ENCODE data around the gene GOLGA1.

The GOLGA1 gene

GRCh38 chr9:124881138-124881743, 59.6 kb downstream of the GOLGA1 start:
- no peak for DNase-seq

GRCh38 chr9:124880501-124880900, 60.4 kb downstream of the GOLGA1 start:
- no peak for DNase-seq

GRCh38 chr9:124879226-124879625, 61.7 kb downstream of the GOLGA1 start:
- no peak for DNase-seq

- no peak for DNase-seq
Observed at GRCh38 chr9:124878518-124878917, 62.4 kb downstream of the GOLGA1 start.

- no peak for DNase-seq
Observed at GRCh38 chr9:124878021-124878420, 62.9 kb downstream of the GOLGA1 start.

GRCh38 chr9:124877021-124877782, 63.7 kb downstream of the GOLGA1 start:
- DNase-seq: no peak

GRCh38 chr9:124875501-124875900, 65.4 kb downstream of the GOLGA1 start:
- DNase-seq: no peak

GRCh38 chr9:124873664-124874063, 67.2 kb downstream of the GOLGA1 start:
- DNase-seq: no peak

- DNase-seq: no peak
Observed at GRCh38 chr9:124871156-124871561, 69.7 kb downstream of the GOLGA1 start.

- no peak for DNase-seq
Observed at GRCh38 chr9:124870723-124871122, 70.2 kb downstream of the GOLGA1 start.

- no peak for DNase-seq
Observed at GRCh38 chr9:124869986-124870560, 70.8 kb downstream of the GOLGA1 start.

GRCh38 chr9:124869466-124869985, 71.4 kb downstream of the GOLGA1 start:
- no peak for DNase-seq

- DNase-seq: peak; percentile 82
Observed at GRCh38 chr9:124868511-124869465, 72.1 kb downstream of the GOLGA1 start.

GRCh38 chr9:124863371-124863871, 77.5 kb downstream of the GOLGA1 start:
- DNase-seq: no peak

GRCh38 chr9:124861342-124862229, 79.3 kb downstream of the GOLGA1 start, which contains the start of the genes ARPC5L and RPL35:
TSS of gene ARPC5L (plus strand) at chr9:124862130. CDS start at chr9:124869291, 7,161 bp downstream.
TSS of gene RPL35 (minus strand) at chr9:124861957. CDS start at chr9:124861912, 45 bp downstream.
- peak; percentile 95 for DNase-seq

GRCh38 chr9:124860582-124861341, 80.1 kb downstream of the GOLGA1 start:
- DNase-seq: no peak

GRCh38 chr9:124859803-124860581, 80.9 kb downstream of the GOLGA1 start:
- DNase-seq: no peak

- no peak for DNase-seq
Observed at GRCh38 chr9:124858330-124859046, 82.4 kb downstream of the GOLGA1 start.
